Stimulated activated naive CD8-positive, alpha-beta T cell treated with anti-CD3 and anti-CD28 coated beads, Interleukin-15, Interleukin-2, amounts not matched to agents 100 ng/mL and 50 ng/mL, for 24 hours (primary cell): ENCODE measurements around the gene LEKR1.

Experiments used
- H3K27ac Mint-ChIP-seq: one replicate; pipeline ENCODE4 v1.8.0; 2021; ENCODE audit warnings: mild to moderate bottlenecking, mixed read lengths
- H3K27me3 Mint-ChIP-seq: one replicate; pipeline ENCODE4 v1.8.0; 2021; ENCODE audit warnings: mixed read lengths
- H3K36me3 Mint-ChIP-seq: one replicate; pipeline ENCODE4 v1.8.0; 2021; ENCODE audit warnings: low read depth, mixed read lengths
- H3K4me1 Mint-ChIP-seq: one replicate; pipeline ENCODE4 v1.8.0; 2021; ENCODE audit warnings: low read depth, mixed read lengths
- H3K4me3 Mint-ChIP-seq: one replicate; pipeline ENCODE4 v1.8.0; 2021; ENCODE audit warnings: mild to moderate bottlenecking, mixed read lengths
- H3K9me3 Mint-ChIP-seq: one replicate; pipeline ENCODE4 v1.8.0; 2021; ENCODE audit warnings: mixed read lengths

The LEKR1 gene

DNA sequence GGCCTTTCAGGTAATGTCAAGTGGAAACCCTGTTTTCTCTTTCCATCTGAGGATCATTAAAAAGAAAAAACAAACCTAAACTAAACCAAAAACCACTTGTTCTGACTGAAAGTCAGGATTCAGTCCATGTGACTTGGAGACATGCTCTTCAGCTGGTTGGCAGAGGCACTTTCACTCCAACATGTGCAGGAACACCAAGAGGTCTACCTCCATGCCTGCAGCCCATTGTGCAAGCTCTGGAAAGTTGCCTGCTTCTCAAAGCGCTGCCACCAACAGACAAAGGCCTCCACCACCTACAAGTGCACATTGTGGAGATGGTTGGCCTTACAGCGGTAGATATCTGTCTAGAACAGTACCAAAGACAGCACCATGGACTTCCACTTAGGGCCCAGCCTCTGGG lies 161.8 kb downstream of the LEKR1 start:
- Mint-ChIP-seq H3K27ac (no peak overlapping the region), H3K4me1 (no peaks in the 10 kb centered on the region), H3K27me3 (peaks cover 3% of the 10 kb centered on the region), H3K9me3 (no peaks in the 10 kb centered on the region), H3K4me3 (no peak overlapping the region), H3K36me3 (no peaks in the 10 kb centered on the region)

DNA sequence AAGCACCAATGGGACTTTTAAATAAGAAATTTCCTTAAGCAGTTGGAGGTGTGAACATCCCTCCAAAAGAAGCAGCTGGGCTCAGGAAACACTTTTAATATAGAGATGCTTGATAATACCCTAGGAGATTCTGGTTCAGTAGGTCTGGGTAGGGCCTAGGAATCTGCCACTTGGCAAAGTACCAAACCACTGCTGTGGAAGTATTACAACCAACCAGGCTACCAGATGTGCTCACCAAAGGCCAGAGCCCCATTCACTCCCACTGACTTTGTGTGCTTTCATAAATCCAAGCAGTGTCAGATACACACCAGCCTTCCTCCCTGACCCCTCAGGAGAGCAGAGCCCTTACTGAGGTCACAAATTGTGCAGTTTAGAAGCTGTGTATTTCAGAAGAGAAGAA lies 171.2 kb downstream of the LEKR1 start:
- H3K9me3 Mint-ChIP-seq, result no peaks in the 10 kb centered on the region
- H3K27me3 Mint-ChIP-seq, result no peaks in the 10 kb centered on the region
- no peaks in the 10 kb centered on the region for H3K4me1 Mint-ChIP-seq
- no peaks in the 10 kb centered on the region for H3K36me3 Mint-ChIP-seq
- no peak overlapping the region for H3K27ac Mint-ChIP-seq
- no peak overlapping the region for H3K4me3 Mint-ChIP-seq

DNA sequence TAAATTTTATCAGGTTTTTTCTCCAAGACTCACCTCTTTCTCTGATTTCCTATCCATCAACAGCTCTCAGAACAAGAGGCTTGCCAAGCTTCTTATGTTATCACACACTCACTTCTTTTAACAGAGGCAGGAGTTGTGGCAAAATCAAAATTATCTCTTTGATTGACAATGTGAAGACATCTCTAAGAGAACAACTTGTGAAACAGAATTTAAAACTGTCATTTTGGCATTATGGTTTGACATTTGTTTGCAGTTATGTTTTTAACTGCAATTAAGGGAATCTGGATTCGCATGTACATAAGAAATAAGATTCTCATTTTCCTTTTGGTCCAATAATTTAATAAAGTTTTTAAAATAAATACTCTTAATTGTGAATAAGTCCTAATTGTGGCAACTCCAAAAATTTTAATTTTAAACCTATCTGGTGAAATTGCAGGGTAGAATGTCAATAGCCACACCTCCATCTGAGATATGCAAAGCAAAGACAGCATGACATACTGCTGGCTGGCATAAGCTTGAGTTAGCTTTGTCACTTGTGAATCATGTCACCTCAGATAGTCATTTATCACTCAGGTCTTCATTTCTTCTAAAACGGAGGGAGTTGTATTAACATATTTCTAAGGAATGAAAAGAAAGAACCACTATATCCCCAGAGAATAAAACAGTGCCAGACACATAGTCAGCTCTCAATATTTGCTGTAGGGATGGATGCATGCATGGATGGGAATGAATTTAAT lies 175.2 kb downstream of the LEKR1 start:
- Mint-ChIP-seq H3K27ac (no peak overlapping the region), H3K27me3 (peaks cover 14% of the 10 kb centered on the region), H3K4me1 (no peaks in the 10 kb centered on the region), H3K4me3 (no peak overlapping the region), H3K9me3 (no peaks in the 10 kb centered on the region), H3K36me3 (no peaks in the 10 kb centered on the region)

DNA sequence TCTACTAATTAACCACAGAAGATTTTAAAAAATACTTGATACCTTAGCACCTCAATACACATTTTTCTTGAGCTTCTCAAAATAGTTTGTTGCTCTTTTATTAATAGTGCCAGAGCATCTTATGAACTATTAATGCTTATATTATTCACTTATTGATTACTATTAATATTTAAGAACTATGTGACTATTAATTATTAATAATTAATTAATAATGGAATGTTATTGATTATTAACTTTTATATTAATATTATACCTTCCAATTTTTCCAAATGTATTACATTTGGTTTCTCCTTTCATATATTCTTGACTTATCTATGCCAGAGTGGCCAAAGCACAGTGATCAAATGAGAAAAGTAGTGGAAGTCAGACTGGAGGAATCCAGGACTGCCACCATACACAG lies 195.5 kb downstream of the LEKR1 start:
- no peaks in the 10 kb centered on the region for H3K36me3 Mint-ChIP-seq
- H3K4me3 Mint-ChIP-seq, result no peak overlapping the region
- H3K4me1 Mint-ChIP-seq, result peaks cover 3% of the 10 kb centered on the region
- H3K27me3 Mint-ChIP-seq, result no peaks in the 10 kb centered on the region
- no peak overlapping the region for H3K27ac Mint-ChIP-seq
- H3K9me3 Mint-ChIP-seq, result no peaks in the 10 kb centered on the region

DNA sequence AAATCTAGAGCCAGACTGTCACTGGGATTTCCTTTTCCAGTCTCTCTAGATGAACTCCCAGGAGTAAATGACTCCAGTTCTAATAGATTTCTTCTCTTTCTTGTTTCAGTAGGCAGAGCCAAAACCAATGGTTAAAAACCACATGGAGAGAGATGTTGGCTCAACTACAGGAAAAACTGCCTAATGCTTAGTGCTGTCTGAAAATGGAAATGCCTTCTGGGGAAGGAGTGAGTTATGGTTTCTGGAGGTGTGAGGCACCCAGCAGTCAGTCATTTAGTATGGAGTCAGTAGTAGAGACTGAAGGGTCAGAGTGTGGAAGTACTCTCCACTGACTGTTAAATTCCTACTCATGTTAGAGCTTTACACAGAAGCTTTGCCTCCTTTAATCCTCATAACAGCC lies 197.1 kb downstream of the LEKR1 start:
- Mint-ChIP-seq H3K36me3 (no peaks in the 10 kb centered on the region), H3K9me3 (no peaks in the 10 kb centered on the region), H3K27ac (no peak overlapping the region), H3K4me1 (peaks cover 6% of the 10 kb centered on the region), H3K27me3 (peaks cover 3% of the 10 kb centered on the region), H3K4me3 (no peak overlapping the region)

DNA sequence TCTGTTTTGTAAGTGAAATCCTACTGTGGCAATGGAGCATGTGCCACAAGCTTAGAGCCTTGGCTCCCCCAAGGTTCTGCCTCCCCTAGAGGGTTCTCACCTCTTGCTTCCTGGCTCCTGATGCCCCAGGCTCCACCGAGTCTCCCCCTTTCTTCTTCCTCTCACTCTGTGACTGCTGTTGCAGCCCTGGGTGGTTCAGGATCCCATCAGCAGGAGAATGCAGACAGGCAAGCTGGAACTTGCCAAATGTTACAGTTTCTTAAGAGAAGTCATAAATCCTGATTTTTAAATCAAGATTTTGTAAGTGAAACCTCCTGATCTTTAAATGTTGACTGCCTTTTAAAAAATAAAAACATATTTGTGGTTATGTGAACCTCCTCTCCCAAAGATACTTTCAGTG lies 199.9 kb downstream of the LEKR1 start:
- peaks cover 13% of the 10 kb centered on the region for H3K4me1 Mint-ChIP-seq
- H3K27me3 Mint-ChIP-seq, result peaks cover 9% of the 10 kb centered on the region
- H3K27ac Mint-ChIP-seq, result no peak overlapping the region
- no peaks in the 10 kb centered on the region for H3K36me3 Mint-ChIP-seq
- H3K9me3 Mint-ChIP-seq, result no peaks in the 10 kb centered on the region
- no peak overlapping the region for H3K4me3 Mint-ChIP-seq

DNA sequence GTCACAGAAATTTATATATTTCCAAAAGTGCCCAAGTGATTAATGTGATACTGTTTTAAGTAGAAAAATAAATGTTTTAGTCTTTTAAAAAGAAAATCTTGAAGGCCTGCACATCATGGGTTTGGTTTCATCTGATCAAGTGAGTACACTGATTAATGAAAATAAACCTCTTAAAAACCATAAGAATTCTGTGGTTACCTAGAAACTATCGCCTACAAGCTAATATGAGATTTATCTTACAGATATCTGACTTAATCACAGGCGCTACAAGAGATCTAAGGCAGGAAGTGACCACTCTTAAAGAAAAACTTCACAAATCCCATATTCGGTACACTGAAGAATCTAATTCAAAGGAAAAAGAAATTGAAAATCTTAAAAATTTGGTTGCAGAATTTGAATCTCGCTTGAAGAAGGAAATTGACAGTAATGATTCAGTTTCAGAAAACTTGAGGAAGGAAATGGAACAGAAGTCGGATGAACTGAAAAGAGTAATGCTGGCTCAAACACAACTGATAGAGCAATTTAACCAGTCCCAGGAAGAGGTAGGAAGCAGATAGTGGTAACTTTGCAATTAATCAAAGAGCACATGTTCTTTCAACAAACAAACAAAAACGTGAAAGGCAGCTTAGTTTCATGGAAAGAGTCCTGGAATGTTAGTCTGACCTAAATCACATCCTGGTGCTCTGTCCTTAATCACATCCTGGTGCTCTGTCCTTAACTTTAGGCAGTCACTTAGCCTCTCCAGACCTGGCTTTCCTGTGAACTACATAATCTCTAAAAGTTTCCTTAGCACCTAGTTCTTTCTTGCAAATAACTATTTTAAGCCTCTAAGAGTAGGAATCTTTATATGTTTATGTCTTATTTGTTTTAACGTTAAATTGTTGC lies 201.9 kb downstream of the LEKR1 start:
- Mint-ChIP-seq H3K9me3 (no peaks in the 10 kb centered on the region), H3K4me3 (no peak overlapping the region), H3K27ac (no peak overlapping the region), H3K36me3 (no peaks in the 10 kb centered on the region), H3K4me1 (peaks cover 13% of the 10 kb centered on the region), H3K27me3 (peaks cover 12% of the 10 kb centered on the region)

DNA sequence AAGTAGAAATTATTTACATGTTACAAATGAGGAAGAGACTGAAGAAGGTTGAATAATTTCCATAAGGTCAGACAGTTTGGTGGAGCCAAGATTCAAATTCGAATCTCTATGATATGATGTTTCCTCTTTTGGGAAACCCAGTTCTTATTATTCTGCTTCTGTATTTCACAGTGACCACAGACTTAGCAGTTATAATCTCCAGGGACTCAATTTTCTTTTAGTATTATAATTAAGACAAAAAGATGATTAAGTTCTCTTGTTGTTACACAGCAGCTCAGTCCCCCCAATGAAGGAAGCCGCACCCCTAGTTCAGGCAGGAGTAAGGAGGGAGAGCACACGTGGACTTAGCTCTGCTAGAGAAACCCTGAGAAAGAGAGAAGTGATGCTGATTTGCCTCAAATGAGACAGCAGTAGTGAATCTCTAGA lies 203.2 kb downstream of the LEKR1 start:
- peaks cover 10% of the 10 kb centered on the region for H3K4me1 Mint-ChIP-seq
- H3K9me3 Mint-ChIP-seq, result no peaks in the 10 kb centered on the region
- H3K27me3 Mint-ChIP-seq, result peaks cover 12% of the 10 kb centered on the region
- no peak overlapping the region for H3K27ac Mint-ChIP-seq
- no peak overlapping the region for H3K4me3 Mint-ChIP-seq
- no peaks in the 10 kb centered on the region for H3K36me3 Mint-ChIP-seq

DNA sequence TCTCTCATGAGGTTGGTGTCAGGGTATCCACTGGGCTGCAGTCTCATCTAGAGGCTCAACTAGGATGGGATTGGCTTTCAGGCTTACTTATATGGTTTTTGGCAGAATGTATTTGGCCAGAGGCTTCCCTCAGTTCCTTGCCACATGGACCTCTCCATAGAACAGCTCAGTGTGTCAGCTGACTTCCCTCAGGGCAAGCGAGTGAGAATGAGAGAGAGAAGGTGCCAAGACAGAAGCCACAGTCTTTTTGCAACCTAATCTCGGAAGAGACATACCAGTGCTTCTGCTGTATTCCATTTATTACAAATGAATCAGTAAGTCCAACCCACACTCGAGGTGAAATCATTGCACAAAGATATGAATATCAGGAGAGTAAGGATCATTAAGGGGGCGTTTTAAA lies 204.6 kb downstream of the LEKR1 start:
- H3K36me3 Mint-ChIP-seq, result no peaks in the 10 kb centered on the region
- no peak overlapping the region for H3K4me3 Mint-ChIP-seq
- peaks cover 10% of the 10 kb centered on the region for H3K4me1 Mint-ChIP-seq
- peaks cover 12% of the 10 kb centered on the region for H3K27me3 Mint-ChIP-seq
- no peaks in the 10 kb centered on the region for H3K9me3 Mint-ChIP-seq
- no peak overlapping the region for H3K27ac Mint-ChIP-seq

DNA sequence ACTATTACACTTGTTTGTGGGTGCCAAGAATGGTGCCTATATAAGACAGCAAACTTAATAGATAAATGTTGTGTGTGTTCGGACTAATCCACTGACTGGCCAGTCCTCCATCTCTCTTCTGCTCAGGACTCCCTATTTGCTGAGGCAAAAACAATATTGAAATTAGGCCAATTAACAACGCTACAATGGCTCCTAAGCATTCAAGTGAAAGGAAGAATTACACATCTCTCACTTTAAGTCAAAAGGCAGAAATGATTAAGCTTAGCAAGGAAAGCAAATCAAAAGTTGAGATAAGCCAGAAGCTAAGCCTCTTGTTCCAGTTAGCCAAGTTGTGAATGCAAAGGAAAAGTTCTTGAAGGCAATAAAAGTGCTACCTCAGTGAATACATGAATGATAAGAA lies 206.8 kb downstream of the LEKR1 start:
- no peaks in the 10 kb centered on the region for H3K9me3 Mint-ChIP-seq
- peaks cover 9% of the 10 kb centered on the region for H3K4me1 Mint-ChIP-seq
- H3K4me3 Mint-ChIP-seq, result no peak overlapping the region
- H3K27me3 Mint-ChIP-seq, result peaks cover 26% of the 10 kb centered on the region
- no peaks in the 10 kb centered on the region for H3K36me3 Mint-ChIP-seq
- H3K27ac Mint-ChIP-seq, result no peak overlapping the region

DNA sequence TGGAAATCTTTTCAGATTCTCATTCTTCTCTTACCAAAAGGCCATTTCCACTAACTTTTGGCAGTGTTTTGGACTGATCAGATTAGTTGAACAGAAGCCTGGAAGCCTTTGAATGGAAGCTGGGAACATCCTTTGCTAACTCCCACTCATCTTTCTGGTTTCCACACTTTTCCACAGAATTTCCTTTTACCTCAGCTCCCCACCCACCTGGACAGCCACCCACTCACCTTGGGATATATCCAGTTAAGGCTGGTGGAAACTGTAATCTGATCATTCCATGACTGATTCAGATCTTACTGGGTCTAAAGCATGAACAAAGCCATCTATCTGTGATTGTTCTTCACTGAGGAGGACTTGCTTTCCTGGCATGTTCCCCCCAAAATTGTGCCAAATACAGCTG lies 214.3 kb downstream of the LEKR1 start:
- peaks cover 27% of the 10 kb centered on the region for H3K27me3 Mint-ChIP-seq

DNA sequence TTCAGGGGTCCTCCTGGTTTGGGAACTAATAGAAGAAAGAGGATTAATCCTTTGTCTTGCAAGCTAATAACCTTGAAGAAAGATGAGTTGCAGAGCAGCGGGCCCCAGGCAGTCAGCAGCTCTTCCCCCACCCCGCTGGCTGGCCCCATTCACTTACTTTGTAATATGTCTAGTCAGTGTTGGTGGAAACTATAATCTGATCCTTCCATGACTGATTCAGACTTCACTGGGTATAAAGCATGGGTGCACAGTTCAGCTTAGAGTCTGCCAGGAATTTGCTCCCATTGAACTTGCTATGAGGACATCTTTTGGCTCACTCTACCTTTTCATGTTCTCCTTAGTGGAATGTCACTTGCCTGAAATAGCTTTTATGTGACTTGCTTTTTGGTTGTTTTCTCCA lies 216.1 kb downstream of the LEKR1 start:
- H3K4me1 Mint-ChIP-seq, result no peaks in the 10 kb centered on the region
- no peak overlapping the region for H3K27ac Mint-ChIP-seq
- H3K36me3 Mint-ChIP-seq, result no peaks in the 10 kb centered on the region
- peaks cover 15% of the 10 kb centered on the region for H3K27me3 Mint-ChIP-seq
- no peaks in the 10 kb centered on the region for H3K9me3 Mint-ChIP-seq
- no peak overlapping the region for H3K4me3 Mint-ChIP-seq

More for the DNA sequence above, 214.3 kb downstream of the LEKR1 start:
- Mint-ChIP-seq H3K9me3 (no peaks in the 10 kb centered on the region), H3K4me1 (no peaks in the 10 kb centered on the region), H3K36me3 (no peaks in the 10 kb centered on the region), H3K27ac (no peak overlapping the region), H3K4me3 (no peak overlapping the region)

DNA sequence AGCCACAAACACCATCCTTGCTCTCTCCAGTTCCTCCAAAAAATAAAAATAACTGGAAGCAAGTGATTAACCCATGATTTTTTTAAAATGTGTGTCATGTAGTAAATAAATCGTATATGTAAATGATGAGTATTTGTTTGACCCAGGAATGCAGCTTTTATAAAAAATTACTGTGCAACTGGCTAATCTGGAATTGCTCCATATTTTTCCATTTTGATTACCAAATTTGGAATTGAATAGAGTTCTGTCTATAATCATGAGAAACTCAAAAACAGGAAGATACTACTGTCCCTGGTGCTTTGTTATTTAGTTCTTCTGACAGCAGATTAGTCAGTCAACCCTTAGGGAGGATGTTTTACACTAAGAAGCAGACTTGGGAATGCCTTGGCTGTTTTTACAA lies 217.6 kb downstream of the LEKR1 start:
- H3K36me3 Mint-ChIP-seq, result no peaks in the 10 kb centered on the region
- no peaks in the 10 kb centered on the region for H3K9me3 Mint-ChIP-seq
- no peak overlapping the region for H3K4me3 Mint-ChIP-seq
- peaks cover 8% of the 10 kb centered on the region for H3K27me3 Mint-ChIP-seq
- no peak overlapping the region for H3K27ac Mint-ChIP-seq
- no peaks in the 10 kb centered on the region for H3K4me1 Mint-ChIP-seq

DNA sequence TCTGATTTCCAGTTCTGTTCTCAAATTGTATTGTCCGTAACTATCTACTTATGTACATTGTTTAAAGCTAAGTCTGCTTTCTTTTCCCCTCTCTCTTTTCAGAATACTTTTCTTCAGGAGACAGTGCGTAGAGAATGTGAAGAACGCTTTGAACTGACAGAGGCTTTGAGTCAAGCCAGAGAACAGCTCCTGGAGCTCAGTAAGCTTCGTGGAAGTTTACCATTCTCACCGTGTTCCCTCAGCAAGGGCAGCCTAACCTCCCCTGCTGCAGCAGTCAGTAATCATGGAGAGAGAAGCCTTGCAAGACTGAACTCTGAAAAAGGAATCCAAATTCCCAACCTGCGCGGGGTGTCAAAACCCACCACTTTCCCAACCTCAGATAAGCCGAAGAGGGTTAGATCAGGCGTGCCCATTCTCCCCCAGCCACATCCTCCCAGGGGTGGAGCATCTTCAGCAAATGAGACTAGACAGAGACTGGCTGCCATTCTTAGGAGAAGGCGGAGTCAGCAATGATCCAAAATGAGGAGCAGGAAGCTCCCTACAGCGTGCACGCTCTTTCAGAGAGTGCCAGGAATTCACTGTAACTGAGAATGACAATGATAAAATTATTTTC lies 219.2 kb downstream of the LEKR1 start:
- H3K4me1 Mint-ChIP-seq, result no peaks in the 10 kb centered on the region
- H3K36me3 Mint-ChIP-seq, result no peaks in the 10 kb centered on the region
- H3K9me3 Mint-ChIP-seq, result no peaks in the 10 kb centered on the region
- H3K27me3 Mint-ChIP-seq, result peaks cover 11% of the 10 kb centered on the region
- no peak overlapping the region for H3K27ac Mint-ChIP-seq
- H3K4me3 Mint-ChIP-seq, result no peak overlapping the region

DNA sequence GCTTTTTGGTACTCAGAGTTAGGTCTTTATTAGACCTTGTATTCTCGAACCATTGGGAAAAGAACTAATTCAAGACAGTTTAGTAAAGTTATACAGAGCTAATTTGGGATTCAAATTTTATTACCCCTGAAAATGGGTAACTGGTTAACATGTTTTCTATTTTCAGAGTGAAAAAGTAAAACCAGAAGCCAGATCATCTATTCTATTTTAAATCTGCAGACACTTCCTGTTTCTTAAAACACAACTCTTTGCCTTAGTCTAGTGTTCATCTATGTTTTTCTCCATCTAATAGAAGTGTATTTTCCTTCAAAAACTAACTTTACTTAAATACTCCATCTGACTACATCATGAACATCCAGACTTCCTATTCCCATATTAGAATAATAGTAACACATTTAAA lies 220.4 kb downstream of the LEKR1 start:
- Mint-ChIP-seq H3K4me3 (no peak overlapping the region), H3K27ac (no peak overlapping the region), H3K4me1 (no peaks in the 10 kb centered on the region)

More for the DNA sequence above, 220.4 kb downstream of the LEKR1 start:
- Mint-ChIP-seq H3K27me3 (peaks cover 9% of the 10 kb centered on the region), H3K36me3 (no peaks in the 10 kb centered on the region), H3K9me3 (no peaks in the 10 kb centered on the region)
